Measurements from ENCODE around the gene FERMT2. TPM values are rescaled to one million over a fixed set of nuclear protein-coding genes. Genes with fewer than 3 reads are reported as not detected.

Gene FERMT2
- total RNA-seq, 1 donor: 1.6 TPM

DNA sequence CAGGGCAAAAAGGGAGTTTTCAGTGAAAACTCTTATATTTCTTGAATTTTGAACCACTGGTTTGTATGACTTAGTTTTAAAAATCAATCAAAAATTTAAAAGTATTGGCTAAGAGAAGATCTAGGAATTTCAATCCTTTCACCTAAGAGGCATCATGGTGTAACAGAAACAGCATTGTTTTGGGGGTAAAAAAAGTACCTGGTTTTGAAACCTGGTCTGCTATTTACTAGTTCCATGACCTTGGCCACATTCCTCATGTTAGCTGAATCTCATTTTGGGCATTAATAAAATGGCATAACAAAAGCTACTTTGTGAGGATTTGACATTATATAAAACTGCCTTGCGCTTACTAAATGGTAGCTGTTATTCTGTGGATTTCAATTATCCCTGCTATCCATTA lies 142.7 kb downstream of the FERMT2 start:
- H3K27me3 ChIP-seq (ENCODE audit: insufficient read depth, low read length): no peaks in the 10 kb centered on the region
- H3K9me3 ChIP-seq (ENCODE audit: low read depth, low read length): no peaks in the 10 kb centered on the region
- no peak overlapping the region for H3K4me3 ChIP-seq (ENCODE audit: low read length)
- no peaks in the 10 kb centered on the region for H3K4me1 ChIP-seq (ENCODE audit: insufficient read depth, low read length)

Other genes starting within 250 kb of the FERMT2 start
- 117 TPM for gene PSMC6, start 243.8 kb downstream of the FERMT2 start, total RNA-seq
- 25.2 TPM for gene STYX, start 220.9 kb downstream of the FERMT2 start, total RNA-seq
- 4.3 TPM for gene GNPNAT1, start 159.4 kb downstream of the FERMT2 start, total RNA-seq
- gene DDHD1, start 202.3 kb upstream of the FERMT2 start, total RNA-seq: 89.9 TPM